CD4-positive, alpha-beta T cell treated with Interleukin-1 beta for 1 hour (primary cell): ENCODE results near the gene SLC4A2.
"Not testable (repeated sequence)": the region's sequence is repeated elsewhere in the genome, so short reads cannot be mapped to it uniquely, and the experiment has no call there.

Experiments
- DNase-seq, 2 donors: peaks; one replicate each; pipeline ENCODE4 v3.0.0-alpha.2; 2020 to 2022

SLC4A2 gene, protein sequence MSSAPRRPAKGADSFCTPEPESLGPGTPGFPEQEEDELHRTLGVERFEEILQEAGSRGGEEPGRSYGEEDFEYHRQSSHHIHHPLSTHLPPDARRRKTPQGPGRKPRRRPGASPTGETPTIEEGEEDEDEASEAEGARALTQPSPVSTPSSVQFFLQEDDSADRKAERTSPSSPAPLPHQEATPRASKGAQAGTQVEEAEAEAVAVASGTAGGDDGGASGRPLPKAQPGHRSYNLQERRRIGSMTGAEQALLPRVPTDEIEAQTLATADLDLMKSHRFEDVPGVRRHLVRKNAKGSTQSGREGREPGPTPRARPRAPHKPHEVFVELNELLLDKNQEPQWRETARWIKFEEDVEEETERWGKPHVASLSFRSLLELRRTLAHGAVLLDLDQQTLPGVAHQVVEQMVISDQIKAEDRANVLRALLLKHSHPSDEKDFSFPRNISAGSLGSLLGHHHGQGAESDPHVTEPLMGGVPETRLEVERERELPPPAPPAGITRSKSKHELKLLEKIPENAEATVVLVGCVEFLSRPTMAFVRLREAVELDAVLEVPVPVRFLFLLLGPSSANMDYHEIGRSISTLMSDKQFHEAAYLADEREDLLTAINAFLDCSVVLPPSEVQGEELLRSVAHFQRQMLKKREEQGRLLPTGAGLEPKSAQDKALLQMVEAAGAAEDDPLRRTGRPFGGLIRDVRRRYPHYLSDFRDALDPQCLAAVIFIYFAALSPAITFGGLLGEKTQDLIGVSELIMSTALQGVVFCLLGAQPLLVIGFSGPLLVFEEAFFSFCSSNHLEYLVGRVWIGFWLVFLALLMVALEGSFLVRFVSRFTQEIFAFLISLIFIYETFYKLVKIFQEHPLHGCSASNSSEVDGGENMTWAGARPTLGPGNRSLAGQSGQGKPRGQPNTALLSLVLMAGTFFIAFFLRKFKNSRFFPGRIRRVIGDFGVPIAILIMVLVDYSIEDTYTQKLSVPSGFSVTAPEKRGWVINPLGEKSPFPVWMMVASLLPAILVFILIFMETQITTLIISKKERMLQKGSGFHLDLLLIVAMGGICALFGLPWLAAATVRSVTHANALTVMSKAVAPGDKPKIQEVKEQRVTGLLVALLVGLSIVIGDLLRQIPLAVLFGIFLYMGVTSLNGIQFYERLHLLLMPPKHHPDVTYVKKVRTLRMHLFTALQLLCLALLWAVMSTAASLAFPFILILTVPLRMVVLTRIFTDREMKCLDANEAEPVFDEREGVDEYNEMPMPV

DNA sequence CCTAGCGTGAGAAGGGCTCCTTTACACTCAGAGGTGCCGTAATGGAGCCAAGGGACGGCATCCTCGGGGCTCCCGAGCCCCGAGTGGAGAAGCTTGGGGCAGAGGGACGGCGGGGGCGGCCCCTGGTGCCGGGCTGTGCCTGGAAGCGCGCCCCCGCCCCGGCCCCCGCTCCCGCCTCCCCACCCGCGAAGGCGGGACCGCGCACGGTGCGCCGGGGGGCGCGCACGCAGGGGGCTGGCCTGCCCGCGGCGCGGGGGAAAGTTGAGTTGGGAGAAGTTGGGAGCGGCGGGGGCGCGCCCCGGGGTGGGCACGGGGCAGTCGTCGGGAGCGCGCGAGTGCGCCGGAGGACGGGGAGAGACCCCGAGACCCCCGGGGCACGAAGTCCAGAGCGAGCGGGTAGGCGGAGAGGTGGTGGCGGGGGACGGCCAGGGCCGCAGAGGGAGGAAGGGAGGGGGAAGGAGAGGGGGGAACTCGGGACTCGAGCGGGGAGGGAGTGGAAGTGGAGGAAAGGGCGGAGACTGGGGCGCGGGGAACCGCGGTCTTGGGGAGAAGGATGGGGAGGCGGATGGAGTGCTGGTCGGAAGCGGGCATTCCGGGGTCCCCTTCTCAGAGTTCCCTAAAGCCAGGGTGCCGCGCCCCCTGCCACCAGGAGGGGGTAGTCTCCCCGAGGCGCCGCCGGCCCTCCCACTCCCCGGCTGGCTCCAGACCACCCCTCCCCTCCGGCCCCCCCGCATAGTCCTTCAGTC, at the start of gene SLC4A2:
SLC4A2 (plus strand) TSS at position 223 of the 746 bp plus-strand sequence. CDS start 2,399 bp downstream, outside the sequence.
- peak; percentile 69 to 72 for DNase-seq

DNA sequence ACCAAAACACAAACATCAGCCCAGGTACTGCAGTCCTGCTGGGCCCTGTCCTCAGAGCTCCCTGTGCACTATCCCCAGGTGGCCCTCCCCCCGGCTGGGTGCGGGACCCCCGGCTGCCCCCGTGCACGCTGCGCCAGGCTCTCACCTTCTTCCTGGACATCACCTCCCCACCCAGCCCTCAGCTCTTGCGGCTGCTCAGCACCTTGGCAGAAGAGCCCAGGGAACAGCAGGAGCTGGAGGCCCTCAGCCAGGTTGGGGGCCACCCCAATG, 49.4 kb upstream of the SLC4A2 start:
- DNase-seq = no peak

DNA sequence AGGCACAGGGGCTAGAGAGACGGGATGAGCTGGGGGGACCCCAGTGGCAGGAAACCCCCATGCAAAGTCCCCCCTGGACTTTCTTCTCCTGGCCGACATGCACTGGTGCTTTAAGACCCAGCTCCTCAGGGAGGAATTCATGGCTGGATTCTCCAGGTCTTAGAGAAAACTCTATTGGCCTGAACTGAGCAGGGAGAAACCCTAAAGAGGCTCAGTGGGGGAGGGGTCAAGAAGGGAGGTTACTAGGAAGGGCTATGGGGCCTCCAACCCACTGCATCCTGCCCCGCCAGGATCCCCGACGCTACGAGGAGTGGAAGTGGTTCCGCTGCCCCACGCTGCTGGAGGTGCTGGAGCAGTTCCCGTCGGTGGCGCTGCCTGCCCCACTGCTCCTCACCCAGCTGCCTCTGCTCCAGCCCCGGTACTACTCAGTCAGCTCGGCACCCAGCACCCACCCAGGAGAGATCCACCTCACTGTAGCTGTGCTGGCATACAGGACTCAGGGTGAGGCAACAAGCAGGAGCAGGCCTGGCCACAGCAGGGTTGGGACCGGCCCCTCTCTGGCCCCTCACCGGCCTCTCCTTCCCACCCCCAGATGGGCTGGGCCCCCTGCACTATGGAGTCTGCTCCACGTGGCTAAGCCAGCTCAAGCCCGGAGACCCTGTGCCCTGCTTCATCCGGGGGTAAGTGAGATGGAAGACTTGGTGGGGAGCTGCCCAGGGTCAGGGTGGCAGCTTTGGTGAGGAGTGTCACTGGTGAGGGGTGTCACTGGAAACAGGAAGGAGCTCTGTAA, 48.9 kb upstream of the SLC4A2 start:
- peak; percentile 44 to 50 for DNase-seq

DNA sequence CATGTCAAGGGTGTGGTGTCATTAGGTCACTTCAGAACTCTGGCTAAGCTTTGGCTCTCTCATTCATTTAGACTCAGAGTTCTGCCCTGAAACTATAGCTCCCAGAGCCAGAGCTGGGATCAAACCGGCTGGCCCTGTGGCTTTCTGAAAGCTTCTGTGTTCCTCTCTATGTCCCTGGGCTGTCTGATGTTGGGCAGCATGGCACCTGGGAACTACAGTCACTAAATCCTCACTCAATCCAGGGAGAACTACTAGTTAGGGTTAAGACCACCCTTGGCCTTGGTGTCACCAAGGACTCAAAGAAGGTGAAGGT, 48.3 kb upstream of the SLC4A2 start:
- peak in 1 of 2 donors; percentile 48 for DNase-seq

DNA sequence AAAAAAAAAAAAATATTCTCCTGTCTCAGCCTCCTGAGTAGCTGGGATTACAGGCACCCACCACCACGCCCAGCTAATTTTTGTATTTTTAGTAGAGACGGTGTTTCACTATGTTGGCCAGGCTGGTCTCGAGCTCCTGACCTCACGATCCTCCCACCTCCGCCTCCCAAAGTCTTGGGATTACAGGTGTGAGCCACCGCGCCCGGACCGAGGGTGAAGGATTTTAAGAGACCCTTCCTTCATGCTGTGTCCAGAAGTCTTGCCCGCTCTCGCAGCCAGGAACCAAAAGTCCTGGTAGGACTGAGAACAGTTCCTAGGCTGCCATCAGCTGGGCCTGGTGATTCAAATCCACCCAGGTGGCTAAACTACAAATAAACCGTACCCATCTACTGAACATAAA, 47.8 kb upstream of the SLC4A2 start:
- not testable (repeated sequence) for DNase-seq

DNA sequence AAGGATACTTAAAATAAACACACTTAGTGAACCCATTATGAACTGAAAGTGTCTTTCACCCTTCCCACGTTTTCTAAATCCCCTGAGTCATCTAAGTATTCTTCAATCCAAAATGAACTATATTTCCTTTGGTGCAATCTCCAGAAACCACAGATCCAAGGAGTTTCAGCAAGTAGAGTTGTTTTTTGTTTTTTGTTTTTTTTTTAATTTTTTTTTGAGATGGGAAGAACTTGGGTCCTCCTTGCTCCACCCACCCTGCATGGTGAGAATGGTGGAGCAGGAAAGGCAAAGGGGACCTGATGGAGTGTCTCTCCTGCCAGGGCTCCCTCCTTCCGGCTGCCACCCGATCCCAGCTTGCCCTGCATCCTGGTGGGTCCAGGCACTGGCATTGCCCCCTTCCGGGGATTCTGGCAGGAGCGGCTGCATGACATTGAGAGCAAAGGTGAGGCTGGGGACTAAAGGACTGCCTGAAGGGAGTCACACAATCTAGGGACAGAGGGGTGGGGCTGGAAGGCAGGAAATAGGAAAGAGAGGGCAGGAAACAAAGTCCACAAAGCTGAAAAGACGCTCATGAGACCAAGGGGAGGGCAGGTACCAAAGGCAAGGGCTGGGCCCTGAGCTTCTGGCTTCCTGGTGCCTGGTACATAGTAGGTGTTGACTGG, 47.2 kb upstream of the SLC4A2 start:
- DNase-seq = no peak

DNA sequence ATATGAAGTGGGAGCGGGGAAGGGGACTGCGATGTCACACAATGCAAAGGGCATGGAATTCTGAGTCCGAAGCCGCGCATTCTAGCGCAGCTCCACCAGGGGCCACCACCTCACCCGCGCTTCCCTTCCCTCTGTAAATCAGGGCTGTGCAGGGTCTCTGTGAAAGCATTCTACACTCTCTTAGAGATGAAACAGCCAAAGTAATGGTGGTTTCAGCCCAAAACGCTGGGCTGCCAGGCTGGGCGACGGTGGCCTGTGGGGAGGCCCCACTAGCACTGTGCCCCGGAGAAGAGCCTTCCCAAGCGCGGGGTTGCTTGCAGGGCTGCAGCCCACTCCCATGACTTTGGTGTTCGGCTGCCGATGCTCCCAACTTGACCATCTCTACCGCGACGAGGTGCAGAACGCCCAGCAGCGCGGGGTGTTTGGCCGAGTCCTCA, 46.5 kb upstream of the SLC4A2 start:
- DNase-seq = peak in 1 of 2 donors; percentile 31

DNA sequence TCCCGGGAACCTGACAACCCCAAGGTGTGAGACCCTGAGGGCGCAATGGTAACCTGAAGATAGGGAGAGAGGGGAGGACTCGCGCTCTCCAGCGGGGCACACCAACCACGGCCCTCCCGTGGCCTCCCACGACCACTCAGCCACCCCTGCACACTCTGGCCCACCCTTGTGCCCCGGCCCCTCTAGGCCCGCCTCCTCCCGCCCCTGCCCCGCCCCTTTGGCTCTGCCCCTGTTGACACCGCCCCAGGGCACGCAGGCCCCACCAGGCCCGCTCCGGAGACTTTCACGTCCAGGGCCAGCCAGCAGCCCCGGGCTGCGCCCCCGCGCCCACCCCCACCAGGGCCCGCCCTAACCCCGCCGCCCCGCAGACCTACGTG, 46.0 kb upstream of the SLC4A2 start:
- DNase-seq = no peak

DNA sequence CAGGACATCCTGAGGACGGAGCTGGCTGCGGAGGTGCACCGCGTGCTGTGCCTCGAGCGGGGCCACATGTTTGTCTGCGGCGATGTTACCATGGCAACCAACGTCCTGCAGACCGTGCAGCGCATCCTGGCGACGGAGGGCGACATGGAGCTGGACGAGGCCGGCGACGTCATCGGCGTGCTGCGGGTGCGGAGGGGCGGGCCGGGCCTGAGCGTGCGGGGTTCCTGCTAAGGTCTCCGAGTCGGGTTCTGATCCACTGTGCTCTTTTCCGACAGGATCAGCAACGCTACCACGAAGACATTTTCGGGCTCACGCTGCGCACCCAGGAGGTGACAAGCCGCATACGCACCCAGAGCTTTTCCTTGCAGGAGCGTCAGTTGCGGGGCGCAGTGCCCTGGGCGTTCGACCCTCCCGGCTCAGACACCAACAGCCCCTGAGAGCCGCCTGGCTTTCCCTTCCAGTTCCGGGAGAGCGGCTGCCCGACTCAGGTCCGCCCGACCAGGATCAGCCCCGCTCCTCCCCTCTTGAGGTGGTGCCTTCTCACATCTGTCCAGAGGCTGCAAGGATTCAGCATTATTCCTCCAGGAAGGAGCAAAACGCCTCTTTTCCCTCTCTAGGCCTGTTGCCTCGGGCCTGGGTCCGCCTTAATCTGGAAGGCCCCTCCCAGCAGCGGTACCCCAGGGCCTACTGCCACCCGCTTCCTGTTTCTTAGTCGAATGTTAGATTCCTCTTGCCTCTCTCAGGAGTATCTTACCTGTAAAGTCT, 45.5 kb upstream of the SLC4A2 start:
- peak; percentile 95 to 98 for DNase-seq

DNA sequence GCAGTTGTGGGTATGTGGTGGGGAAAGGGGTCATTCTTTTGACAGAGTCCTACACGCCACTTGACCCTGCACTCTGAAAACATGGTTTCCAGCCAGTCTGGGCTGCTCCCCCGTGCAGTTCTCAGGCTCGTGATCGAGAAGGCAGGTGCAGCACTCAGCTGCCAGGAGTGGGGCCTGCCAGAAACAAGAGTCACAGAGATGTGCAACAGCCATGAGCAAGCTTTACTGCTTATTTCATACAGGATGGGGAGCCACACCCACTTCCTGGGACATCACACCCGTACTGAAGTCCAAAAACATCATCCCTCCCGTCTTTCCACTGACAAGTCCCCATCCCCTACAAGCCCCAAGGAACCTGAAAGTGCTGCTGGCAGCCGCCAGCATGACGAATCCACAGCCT, 44.4 kb upstream of the SLC4A2 start:
- peak; percentile 42 to 48 for DNase-seq

DNA sequence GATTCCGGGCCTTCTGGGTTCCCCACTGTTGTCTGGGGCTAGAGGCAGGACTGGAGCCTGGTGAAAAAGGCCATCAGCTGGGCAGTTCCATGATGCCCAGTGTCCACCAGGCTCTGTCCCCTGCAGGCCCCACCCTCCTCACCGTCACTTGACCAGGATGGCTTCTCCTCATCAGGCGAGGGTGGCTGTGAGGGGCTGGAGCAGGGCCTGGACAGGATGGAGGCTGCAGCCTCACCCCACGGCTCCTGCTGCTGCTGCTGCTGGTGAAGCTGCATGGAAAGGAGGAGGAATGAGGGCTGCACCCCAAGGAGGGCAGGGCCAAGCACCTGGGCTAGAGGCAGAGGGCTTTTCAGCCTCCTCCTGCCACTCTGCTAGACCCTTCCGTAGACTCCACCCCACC, 43.4 kb upstream of the SLC4A2 start:
- no peak for DNase-seq

DNA sequence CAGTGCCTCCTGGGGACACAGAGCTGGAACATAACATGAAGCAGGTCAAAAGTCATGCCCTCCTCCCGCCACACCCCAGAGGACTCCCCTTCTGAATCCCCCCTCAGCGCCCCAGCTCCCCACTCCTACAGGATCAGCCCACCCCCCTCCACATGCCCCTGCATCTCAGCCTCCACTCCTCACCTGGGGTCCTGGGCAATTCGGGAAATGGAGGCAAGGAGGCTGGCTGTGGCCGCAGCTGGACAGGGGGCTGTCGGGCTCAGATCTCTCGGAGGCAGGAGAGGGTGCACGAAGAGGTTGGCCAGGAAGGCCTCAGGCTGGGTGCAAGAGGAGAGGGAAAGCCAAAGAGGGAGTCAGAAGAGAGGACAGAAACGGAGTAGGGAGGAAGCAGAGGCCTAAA, 42.9 kb upstream of the SLC4A2 start:
- DNase-seq = no peak

DNA sequence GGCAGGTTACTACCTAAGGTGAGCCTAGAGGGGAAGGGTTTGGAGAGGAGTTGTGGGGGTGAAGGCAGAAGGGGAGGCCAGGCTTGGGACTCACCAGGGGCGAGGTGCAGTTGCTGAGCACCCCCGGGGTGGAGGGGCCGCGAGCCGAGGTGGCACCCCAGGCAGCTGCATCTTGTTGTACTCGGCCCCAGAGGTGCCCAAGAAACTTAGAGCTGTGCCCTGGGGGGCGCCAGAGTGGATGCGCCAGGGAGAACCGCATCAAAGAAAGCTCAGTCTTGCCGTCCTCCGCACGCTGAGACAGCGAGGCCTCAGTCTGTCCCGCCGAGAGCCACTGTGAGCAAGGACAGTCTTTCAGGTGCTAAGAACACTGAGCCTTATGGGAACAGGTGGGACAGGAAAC, 42.4 kb upstream of the SLC4A2 start:
- peak in 1 of 2 donors; percentile 23 for DNase-seq

DNA sequence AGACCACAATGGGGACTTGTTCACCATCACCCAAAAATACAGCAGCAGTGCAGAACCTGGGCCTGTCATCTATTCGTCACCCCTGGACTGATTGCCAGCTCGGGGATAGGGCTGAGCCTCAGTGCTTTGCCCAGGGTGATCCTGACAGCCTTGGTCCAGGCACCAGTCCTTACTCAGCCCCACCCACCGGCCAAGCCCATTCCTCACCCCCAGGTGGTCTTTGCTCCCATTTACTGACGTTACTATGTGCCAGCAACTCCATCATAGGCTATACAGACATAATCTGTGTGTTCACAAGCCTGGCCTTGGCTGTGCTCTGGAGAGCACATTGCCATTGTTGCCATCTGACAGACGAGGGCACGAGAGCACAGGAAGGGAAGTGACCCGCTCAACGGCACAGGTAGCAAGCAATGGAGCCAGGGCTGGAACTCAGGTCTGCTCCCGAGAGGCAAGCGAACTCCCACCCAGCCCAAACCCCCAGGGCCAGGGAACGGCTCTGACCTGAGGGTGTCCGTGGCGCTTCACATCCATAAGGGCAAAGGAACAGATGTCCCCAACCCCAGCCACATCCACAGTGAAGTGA, 41.9 kb upstream of the SLC4A2 start:
- DNase-seq = no peak

DNA sequence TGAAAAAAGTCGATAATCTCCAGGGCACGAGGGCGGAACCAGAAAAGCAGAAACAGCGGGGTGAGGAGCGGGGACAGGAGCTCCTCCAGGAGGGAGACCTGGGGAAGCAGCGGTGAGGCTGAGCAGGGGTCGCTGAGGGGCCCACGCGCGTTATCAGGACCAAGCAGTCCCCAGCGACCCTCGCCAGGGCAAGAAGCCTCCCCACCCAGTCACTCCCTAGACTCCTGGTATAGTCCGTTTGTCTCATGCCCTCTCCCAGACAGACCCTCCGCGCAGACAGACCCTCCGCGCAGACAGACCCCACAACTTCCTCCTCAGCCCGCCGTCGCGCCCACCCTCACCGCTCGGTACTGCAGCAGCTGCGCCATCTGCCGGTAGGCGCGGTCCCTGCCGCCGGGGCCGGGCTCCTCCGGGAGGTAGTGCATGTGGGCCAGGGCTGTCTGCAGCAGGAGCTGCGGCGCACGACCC, 41.4 kb upstream of the SLC4A2 start:
- DNase-seq = peak; percentile 81 to 84

DNA sequence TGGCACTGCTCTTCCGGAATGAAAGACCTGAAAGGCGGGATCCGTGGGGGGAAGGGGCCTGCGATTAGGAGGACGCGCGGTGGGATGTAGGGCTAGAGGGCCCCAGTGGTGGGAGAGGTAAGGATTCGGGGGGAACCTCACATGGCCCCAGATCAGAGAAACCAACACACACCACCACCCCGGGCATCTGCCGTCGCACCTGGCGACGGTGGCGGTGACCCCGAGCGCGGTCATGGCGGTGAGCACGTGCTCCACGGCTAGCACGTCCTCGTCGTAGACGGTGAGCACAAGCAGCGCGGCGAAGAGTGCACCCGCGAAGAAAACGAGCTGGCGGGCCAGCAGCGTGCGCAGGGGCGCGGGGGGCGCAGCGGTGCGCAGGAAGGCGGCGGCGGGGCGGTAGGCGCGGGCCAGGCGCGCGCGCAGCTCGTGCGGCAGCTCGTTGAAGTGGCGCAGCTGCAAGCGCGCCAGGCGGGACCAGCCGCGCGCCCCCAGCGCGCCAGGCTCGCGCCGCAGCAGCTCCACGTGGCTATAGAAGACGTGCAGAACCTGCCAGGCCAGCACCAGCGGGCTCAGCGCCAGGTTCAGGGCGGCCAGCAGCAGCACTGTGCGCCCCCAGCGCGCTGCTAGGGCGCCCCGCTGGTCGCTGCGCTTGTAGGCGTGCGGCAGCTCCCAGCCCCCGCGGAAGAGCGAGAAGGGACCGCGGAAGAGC, 40.8 kb upstream of the SLC4A2 start:
- DNase-seq = peak; percentile 40 to 41

DNA sequence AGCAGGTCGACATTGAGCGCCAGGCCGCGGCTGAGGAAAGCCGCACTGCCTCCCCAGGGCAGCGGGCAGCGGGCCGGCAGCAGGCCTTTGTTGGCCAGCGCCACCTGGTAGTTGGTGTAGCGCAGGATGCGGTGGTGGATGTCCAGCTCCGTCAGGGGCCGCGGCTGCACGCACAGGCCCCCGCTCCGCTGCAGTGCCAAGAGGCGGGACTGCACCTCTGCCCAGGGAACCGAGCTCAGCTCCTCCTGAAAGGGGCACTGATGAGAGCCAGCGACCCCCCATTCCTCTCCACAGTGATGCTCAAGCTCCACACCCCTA, 40.3 kb upstream of the SLC4A2 start:
- no peak for DNase-seq

DNA sequence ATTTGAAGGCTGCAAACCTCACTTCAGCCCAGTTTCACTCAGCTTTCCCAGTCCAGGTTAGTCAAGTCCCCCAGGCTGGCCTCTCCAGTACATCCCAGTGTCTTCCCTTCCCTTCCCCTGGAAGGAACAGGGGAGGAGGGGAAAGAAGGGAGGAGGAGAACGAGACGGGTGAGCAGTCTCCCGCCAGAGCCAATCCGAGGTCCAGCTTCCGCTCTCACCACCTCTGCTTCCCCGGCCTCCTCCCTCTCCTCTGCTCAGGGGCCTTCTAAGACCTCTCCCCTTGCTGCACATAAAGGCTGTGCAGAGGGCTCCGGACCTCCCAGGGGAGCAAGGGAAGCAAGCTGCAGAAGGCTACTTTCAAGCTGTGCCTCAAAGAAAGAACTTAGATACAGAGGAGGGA, 39.2 kb upstream of the SLC4A2 start:
- DNase-seq = no peak

DNA sequence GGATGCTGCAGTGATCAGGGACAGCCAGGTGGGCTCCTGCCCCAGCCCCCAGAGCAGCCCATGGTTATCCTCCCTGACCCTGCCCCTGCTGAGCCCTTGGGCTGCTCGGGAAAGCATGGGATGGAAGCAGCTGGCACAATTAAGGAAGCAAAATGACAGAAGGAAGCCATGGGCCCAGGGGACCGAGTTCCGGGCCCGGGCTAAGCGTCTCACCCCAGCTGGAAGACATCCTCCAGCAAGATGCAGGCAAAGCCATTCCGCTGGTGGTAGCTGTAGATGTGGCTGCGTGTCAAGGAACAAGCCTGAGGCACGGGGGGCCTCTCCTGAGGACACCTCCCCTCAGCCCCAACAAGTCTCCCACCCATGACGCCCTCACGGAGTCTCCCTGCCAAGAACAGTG, 36.2 kb upstream of the SLC4A2 start:
- no peak for DNase-seq
